Measurements from ENCODE around the gene WNT5A. TPM values are rescaled to one million over a fixed set of nuclear protein-coding genes. Genes with fewer than 3 reads are reported as not detected.

WNT5A gene
- total RNA-seq, 2 donors from 2014 or later: 2.8 to 8.0 TPM

GRCh38 chr3:55494976-55495375 is 7.9 kb upstream of the WNT5A start:
- DNase-seq (ENCODE audit: low spot score): no peak
- H3K36me3 ChIP-seq: no peaks in the 10 kb centered on the region
- no peak for TF ChIP-seq CTCF (IDR thresholded peaks at IDR 0.05)
- no peaks in the 10 kb centered on the region for H3K9me3 ChIP-seq
- H3K27ac ChIP-seq: no peak overlapping the region
- peaks cover 0 to under 1% of the 10 kb centered on the region in 2 donors for H3K4me1 ChIP-seq
- H3K4me3 ChIP-seq: no peak overlapping the region
- H3K27me3 ChIP-seq: no peaks in the 10 kb centered on the region

GRCh38 chr3:55492976-55493375 is 5.9 kb upstream of the WNT5A start:
- TF ChIP-seq CTCF (IDR thresholded peaks at IDR 0.05): no peak
- no peaks in the 10 kb centered on the region for H3K27me3 ChIP-seq

GRCh38 chr3:55491296-55491816 is 4.2 kb upstream of the WNT5A start:
- Histone ChIP-seq H3K27ac (no peak overlapping the region), H3K4me1 (peaks cover 0 to 28% of the 10 kb centered on the region in 2 donors), H3K36me3 (no peaks in the 10 kb centered on the region), H3K27me3 (no peaks in the 10 kb centered on the region), H3K9me3 (no peaks in the 10 kb centered on the region), H3K4me3 (no peak overlapping the region)
- TF ChIP-seq CTCF (IDR thresholded peaks at IDR 0.05): no peak
- no peak for DNase-seq (ENCODE audit: low spot score)

More at GRCh38 chr3:55492976-55493375, 5.9 kb upstream of the WNT5A start:
- Histone ChIP-seq H3K27ac (no peak overlapping the region), H3K4me3 (no peak overlapping the region), H3K9me3 (no peaks in the 10 kb centered on the region), H3K4me1 (peaks cover 0 to 16% of the 10 kb centered on the region in 2 donors), H3K36me3 (no peaks in the 10 kb centered on the region)
- DNase-seq (ENCODE audit: low spot score): no peak

GRCh38 chr3:55490276-55490913 is 3.3 kb upstream of the WNT5A start:
- DNase-seq (ENCODE audit: low spot score): no peak
- Histone ChIP-seq H3K27me3 (no peaks in the 10 kb centered on the region), H3K27ac (no peak overlapping the region), H3K9me3 (no peaks in the 10 kb centered on the region), H3K4me1 (peaks cover 0 to 36% of the 10 kb centered on the region in 2 donors), H3K36me3 (no peaks in the 10 kb centered on the region), H3K4me3 (no peak overlapping the region)
- no peak for TF ChIP-seq CTCF (IDR thresholded peaks at IDR 0.05)

- H3K27ac ChIP-seq: no peak overlapping the region
- H3K27me3 ChIP-seq: no peaks in the 10 kb centered on the region
- no peak for TF ChIP-seq CTCF (IDR thresholded peaks at IDR 0.05)
- peaks cover 0 to 42% of the 10 kb centered on the region in 2 donors for H3K4me1 ChIP-seq
- no peak for DNase-seq (ENCODE audit: low spot score)
- peak overlapping the region in 1 of 2 donors; percentile 7 for H3K4me3 ChIP-seq
- H3K9me3 ChIP-seq: no peaks in the 10 kb centered on the region
- H3K36me3 ChIP-seq: no peaks in the 10 kb centered on the region
These were observed 2.7 kb upstream of the WNT5A start for GRCh38 chr3:55489798-55490132.
